T-cell (primary cell): ENCODE measurements around the gene FLOT2. TPM values are rescaled to one million over a fixed set of nuclear protein-coding genes. Genes with fewer than 3 reads are reported as not detected.
A peak's percentile ranks its signal among the peaks of the same experiment; 100 is the strongest.

ENCODE experiments used
- ATAC-seq, 4 experiments: fragments of 200-7000 bp in 3 of 4; fragments of 150-1000 bp in 1 of 4; cut with Tn5 transposase; replicated peaks in 1 of 4; 1 replicate in 3 of 4; 2 replicates in 1 of 4; pipeline ENCODE4 v1.10.0; 2021; ENCODE audit warnings: moderate library complexity in 3 of 4, mild to moderate bottlenecking in 2 of 4, moderate number of reproducible peaks in 1 of 4
- CTCF ChIA-PET, 2 donors: fragments of 300-600 bp; sonication (Branson Sonifier 250); formaldehyde crosslinking; loops; one replicate each; lab custom pipeline; 2022; ENCODE audit warnings: antibody characterized with exemption in 2 of 2; lab: Charles Lee
- POLR2A ChIA-PET, 2 donors: fragments of 300-600 bp; sonication (Branson Sonifier 250); formaldehyde crosslinking; loops; one replicate each; lab custom pipeline; 2022; ENCODE audit warnings: antibody characterized with exemption in 2 of 2; lab: Charles Lee
- DNase-seq, 35 experiments: peaks; one replicate each; pipeline versions ENCODE4 v3.0.0 to v3.0.0-alpha.2; 2013 to 2023
- H3K27ac ChIP-seq: one replicate; pipeline ENCODE4 v1.5.1; 2013; ENCODE audit warnings: low read length
- H3K27me3 ChIP-seq, 2 experiments: replicated peaks in 1 of 2; 1 replicate in 1 of 2; 2 replicates in 1 of 2; pipeline versions ENCODE4 v1.6.1 to v1.7.0; 2013; ENCODE audit warnings: low read length in 1 of 2, mixed read lengths in 1 of 2; ENCODE audit not compliant: control insufficient read depth in 2 of 2, insufficient read depth in 2 of 2; ENCODE audit errors: extremely low read depth in 1 of 2
- H3K36me3 ChIP-seq, 2 donors: 1 replicate in 1 of 2; 2 replicates in 1 of 2; pipeline versions ENCODE4 v1.6.1 to v1.7.0; 2013; ENCODE audit warnings: low read length in 1 of 2; ENCODE audit not compliant: control insufficient read depth in 2 of 2, insufficient read depth in 1 of 2; ENCODE audit errors: extremely low read depth in 1 of 2
- H3K4me1 ChIP-seq, 2 experiments: 1 replicate in 1 of 2; 2 replicates in 1 of 2; pipeline versions ENCODE4 v1.6.1 to v1.7.0; 2013; ENCODE audit warnings: low read length in 2 of 2, mixed read lengths in 1 of 2; ENCODE audit not compliant: insufficient read depth in 2 of 2, control insufficient read depth in 1 of 2; ENCODE audit errors: extremely low read depth in 1 of 2
- H3K4me3 ChIP-seq, 2 donors: 1 replicate in 1 of 2; 2 replicates in 1 of 2; pipeline versions ENCODE4 v1.5.1 to v1.7.0; 2013; ENCODE audit warnings: mild to moderate bottlenecking in 2 of 2, low read length in 1 of 2, moderate library complexity in 1 of 2; ENCODE audit not compliant: control insufficient read depth in 1 of 2; ENCODE audit errors: extremely low read depth in 1 of 2
- H3K9me3 ChIP-seq: 2 replicates; pipeline ENCODE4 v1.7.0; 2013
- H3K27ac Mint-ChIP-seq, 2 donors: one replicate each; pipeline ENCODE4 v1.8.0; 2020 to 2021; ENCODE audit warnings: mild to moderate bottlenecking in 2 of 2, mixed read lengths in 2 of 2
- H3K27me3 Mint-ChIP-seq, 2 donors: one replicate each; pipeline ENCODE4 v1.8.0; 2021 to 2022; ENCODE audit warnings: mixed read lengths in 2 of 2
- H3K36me3 Mint-ChIP-seq: one replicate; pipeline ENCODE4 v1.8.0; 2021; ENCODE audit warnings: mixed read lengths
- H3K4me1 Mint-ChIP-seq, 3 donors: one replicate each; pipeline ENCODE4 v1.8.0; 2020 to 2022; ENCODE audit warnings: mixed read lengths in 3 of 3, mild to moderate bottlenecking in 1 of 3
- H3K4me3 Mint-ChIP-seq, 3 donors: one replicate each; pipeline ENCODE4 v1.8.0; 2020 to 2022; ENCODE audit warnings: mild to moderate bottlenecking in 3 of 3, mixed read lengths in 3 of 3, moderate library complexity in 3 of 3
- H3K9me3 Mint-ChIP-seq, 3 donors: one replicate each; pipeline ENCODE4 v1.8.0; 2020 to 2022; ENCODE audit warnings: mixed read lengths in 3 of 3
- WGBS: methylation state at CpG from one replicate; pipeline ENCODE4 v1.1.5; 2013; ENCODE audit warnings: missing lambda C conversion rate; ENCODE audit not compliant: insufficient coverage; 5-methylcytosine and 5-hydroxymethylcytosine counted together
- total RNA-seq, 35 experiments: library from RNA in 6 of 35; stranded (reverse) in 6 of 35; fragments of 120-200 nt in 1 of 35; gene quantifications; one replicate each; pipeline versions ENCODE4 v1.2.1 to v1.2.4 and lab custom pipeline; 2013 to 2026

FLOT2 gene
- total RNA-seq, 5 donors from 2014 or later (not counting 1 experiment from before 2014, with no cell fraction given): 138 to 256 (median 235) TPM

- Histone ChIP-seq H3K9me3 (no peaks in the 10 kb centered on the region), H3K27me3 (no peaks in the 10 kb centered on the region), H3K27ac (no peak overlapping the region), H3K36me3 (peaks cover 12 to 91% of the 10 kb centered on the region in 2 donors), H3K4me3 (no peak overlapping the region), H3K4me1 (peaks cover 0 to 5% of the 10 kb centered on the region in 2 experiments)
- peaks cover 56% of the 10 kb centered on the region for H3K36me3 Mint-ChIP-seq
- no peaks in the 10 kb centered on the region for H3K9me3 Mint-ChIP-seq
- WGBS: 98% methylated on average over 5 of the region's 18 CpGs
- ChIA-PET CTCF (no interaction called here), POLR2A (no interaction called here)
- H3K27ac Mint-ChIP-seq: no peak overlapping the region
- H3K27me3 Mint-ChIP-seq: no peaks in the 10 kb centered on the region
- H3K4me3 Mint-ChIP-seq: no peak overlapping the region
- no peak for DNase-seq
- H3K4me1 Mint-ChIP-seq: peaks cover 8 to 13% (median 13%) of the 10 kb centered on the region in 3 donors
- ATAC-seq: no peak
Measured at GRCh38 chr17:28882154-28882895, 15.2 kb downstream of the FLOT2 start.

- Histone ChIP-seq H3K4me1 (peaks cover 0 to 5% of the 10 kb centered on the region in 2 experiments), H3K9me3 (no peaks in the 10 kb centered on the region), H3K27me3 (no peaks in the 10 kb centered on the region), H3K4me3 (no peak overlapping the region), H3K27ac (no peak overlapping the region), H3K36me3 (peaks cover 12 to 85% of the 10 kb centered on the region in 2 donors)
- no peak for ATAC-seq
- ChIA-PET POLR2A (no interaction called here), CTCF (interaction anchor here in 1 of 2 donors (0.6 kb wide), 1 partner anchor 9 kb away, joined by 10 read pairs; no protein-coding TSS in a partner anchor)
- Mint-ChIP-seq H3K9me3 (no peaks in the 10 kb centered on the region), H3K36me3 (peaks cover 56% of the 10 kb centered on the region), H3K4me3 (no peak overlapping the region), H3K4me1 (peaks cover 4 to 10% (median 9%) of the 10 kb centered on the region in 3 donors), H3K27ac (no peak overlapping the region), H3K27me3 (no peaks in the 10 kb centered on the region)
- WGBS: 97% methylated on average over 15 of the region's 17 CpGs
- DNase-seq: no peak
Measured at GRCh38 chr17:28881533-28882056, 15.9 kb downstream of the FLOT2 start.

- DNase-seq (no peak), ATAC-seq (no peak)
- Histone ChIP-seq H3K4me3 (no peak overlapping the region), H3K4me1 (no peaks in the 10 kb centered on the region), H3K27me3 (no peaks in the 10 kb centered on the region), H3K36me3 (peaks cover 12 to 75% of the 10 kb centered on the region in 2 donors), H3K27ac (no peak overlapping the region), H3K9me3 (no peaks in the 10 kb centered on the region)
- ChIA-PET CTCF (no interaction called here), POLR2A (no interaction called here)
- H3K36me3 Mint-ChIP-seq: peaks cover 54% of the 10 kb centered on the region
- peaks cover 1 to 11% (median 7%) of the 10 kb centered on the region in 3 donors for H3K4me1 Mint-ChIP-seq
- no peaks in the 10 kb centered on the region for H3K9me3 Mint-ChIP-seq
- no peak overlapping the region for H3K27ac Mint-ChIP-seq
- no peak overlapping the region for H3K4me3 Mint-ChIP-seq
- no peaks in the 10 kb centered on the region for H3K27me3 Mint-ChIP-seq
- 100% methylated on average over 5 of the region's 10 CpGs for WGBS
Measured at GRCh38 chr17:28880572-28880945, 17.0 kb downstream of the FLOT2 start.

GRCh38 chr17:28879886-28880571 lies 17.5 kb downstream of the FLOT2 start:
- no peaks in the 10 kb centered on the region for H3K9me3 Mint-ChIP-seq
- no peak overlapping the region for H3K27ac Mint-ChIP-seq
- ChIA-PET CTCF (no interaction called here), POLR2A (interaction anchor here in 1 of 2 donors (0.6 kb wide), 1 partner anchor 101 kb away, joined by 6 read pairs; no protein-coding TSS in a partner anchor)
- H3K27me3 ChIP-seq: no peaks in the 10 kb centered on the region
- peaks cover 1 to 6% (median 2%) of the 10 kb centered on the region in 3 donors for H3K4me1 Mint-ChIP-seq
- DNase-seq (no peak), ATAC-seq (no peak)
- peaks cover 49% of the 10 kb centered on the region for H3K36me3 Mint-ChIP-seq
- H3K4me3 ChIP-seq: no peak overlapping the region
- no peaks in the 10 kb centered on the region for H3K4me1 ChIP-seq
- peaks cover 12 to 70% of the 10 kb centered on the region in 2 donors for H3K36me3 ChIP-seq
- WGBS: 75% methylated on average over 6 of the region's 9 CpGs
- no peak overlapping the region for H3K27ac ChIP-seq
- no peaks in the 10 kb centered on the region for H3K27me3 Mint-ChIP-seq
- no peaks in the 10 kb centered on the region for H3K9me3 ChIP-seq
- no peak overlapping the region for H3K4me3 Mint-ChIP-seq

GRCh38 chr17:28878981-28879380 lies 18.6 kb downstream of the FLOT2 start:
- CTCF ChIA-PET: interaction anchor here (0.6 to 1.4 kb wide), 2 partner anchors 34 to 115 kb away, joined by 3 to 5 read pairs; no protein-coding TSS in a partner anchor

GRCh38 chr17:28878158-28878910 lies 19.2 kb downstream of the FLOT2 start:
- WGBS: no CpG with 5 or more reads among the region's 2 CpGs
- Mint-ChIP-seq H3K4me1 (peaks cover 0 to 2% (median 1%) of the 10 kb centered on the region in 3 donors), H3K36me3 (peaks cover 39% of the 10 kb centered on the region), H3K4me3 (no peak overlapping the region), H3K27ac (peak overlapping the region in 1 of 2 donors; percentile 58), H3K27me3 (no peaks in the 10 kb centered on the region), H3K9me3 (no peaks in the 10 kb centered on the region)
- H3K27me3 ChIP-seq: no peaks in the 10 kb centered on the region
- ChIA-PET CTCF (interaction anchor here (0.6 to 1.4 kb wide), 2 partner anchors 34 to 115 kb away, joined by 3 to 5 read pairs; no protein-coding TSS in a partner anchor), POLR2A (no interaction called here)
- DNase-seq: no peak
- peaks cover 12 to 53% of the 10 kb centered on the region in 2 donors for H3K36me3 ChIP-seq
- H3K27ac ChIP-seq: no peak overlapping the region
- no peak for ATAC-seq
- no peaks in the 10 kb centered on the region for H3K9me3 ChIP-seq
- H3K4me3 ChIP-seq: no peak overlapping the region
- no peaks in the 10 kb centered on the region for H3K4me1 ChIP-seq

More at GRCh38 chr17:28878981-28879380, 18.6 kb downstream of the FLOT2 start:
- ATAC-seq: peak in 1 of 4 experiments; percentile 32
- H3K4me1 Mint-ChIP-seq: peaks cover 0 to 2% (median 1%) of the 10 kb centered on the region in 3 donors
- no peak for DNase-seq
- Histone ChIP-seq H3K36me3 (peaks cover 12 to 60% of the 10 kb centered on the region in 2 donors), H3K4me3 (no peak overlapping the region), H3K4me1 (no peaks in the 10 kb centered on the region), H3K27ac (no peak overlapping the region), H3K9me3 (no peaks in the 10 kb centered on the region), H3K27me3 (no peaks in the 10 kb centered on the region)
- no peaks in the 10 kb centered on the region for H3K9me3 Mint-ChIP-seq
- H3K27ac Mint-ChIP-seq: no peak overlapping the region
- H3K27me3 Mint-ChIP-seq: no peaks in the 10 kb centered on the region
- WGBS: 100% methylated on average over 4 of the region's 4 CpGs
- no peak overlapping the region for H3K4me3 Mint-ChIP-seq
- peaks cover 41% of the 10 kb centered on the region for H3K36me3 Mint-ChIP-seq
- POLR2A ChIA-PET: no interaction called here
